Stimulated activated CD4-positive, alpha-beta T cell treated with anti-CD3 and anti-CD28 coated beads, Interleukin-4, amount 100 ng/mL, for 48 hours (primary cell): Measurements from ENCODE around the gene PSTPIP1.

Experiments used
- DNase-seq, 2 donors: peaks; one replicate each; pipeline ENCODE4 v3.0.0-alpha.2; 2020; ENCODE audit warnings: low read depth in 2 of 2

The PSTPIP1 gene

DNA sequence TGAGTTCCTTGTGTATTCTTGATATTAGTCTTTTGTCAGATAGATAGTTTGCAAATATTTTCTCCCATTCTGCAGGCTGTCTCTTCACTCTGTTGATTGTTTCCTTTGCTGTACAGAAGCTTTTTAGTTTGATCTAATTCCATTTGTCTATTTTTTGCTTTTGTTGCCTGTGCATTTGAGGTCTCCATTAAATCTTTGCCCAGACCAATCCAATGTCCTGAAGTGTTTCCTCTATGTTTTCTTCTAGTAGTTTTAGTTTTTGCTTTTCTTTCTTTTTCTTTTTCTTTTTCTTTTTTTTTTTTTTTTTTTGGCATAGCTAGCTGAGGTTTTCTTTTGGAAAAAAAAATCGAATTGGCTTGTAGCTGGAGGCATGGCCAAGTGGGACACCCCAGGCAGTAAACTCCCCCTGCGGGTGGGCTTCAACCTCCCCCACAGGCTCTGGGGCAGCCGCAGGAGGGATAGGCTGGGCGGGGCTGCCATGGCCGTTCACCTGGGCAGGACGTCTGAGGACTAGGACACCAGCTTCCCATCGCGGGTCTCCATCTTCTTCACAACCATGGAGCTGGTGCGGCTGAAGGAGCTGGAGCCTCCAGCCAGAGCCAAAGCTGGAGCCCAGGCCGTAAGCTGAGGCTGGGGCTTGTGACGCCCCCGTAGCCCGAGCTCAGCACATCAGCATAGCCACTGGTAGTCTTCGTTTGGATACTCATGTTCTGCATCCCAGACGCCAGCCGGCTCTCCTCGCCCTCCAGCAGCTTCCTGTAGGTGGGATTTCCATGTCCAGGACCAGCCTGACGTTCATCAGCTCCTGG lies 16.2 kb upstream of the PSTPIP1 start:
- no peak for DNase-seq

DNA sequence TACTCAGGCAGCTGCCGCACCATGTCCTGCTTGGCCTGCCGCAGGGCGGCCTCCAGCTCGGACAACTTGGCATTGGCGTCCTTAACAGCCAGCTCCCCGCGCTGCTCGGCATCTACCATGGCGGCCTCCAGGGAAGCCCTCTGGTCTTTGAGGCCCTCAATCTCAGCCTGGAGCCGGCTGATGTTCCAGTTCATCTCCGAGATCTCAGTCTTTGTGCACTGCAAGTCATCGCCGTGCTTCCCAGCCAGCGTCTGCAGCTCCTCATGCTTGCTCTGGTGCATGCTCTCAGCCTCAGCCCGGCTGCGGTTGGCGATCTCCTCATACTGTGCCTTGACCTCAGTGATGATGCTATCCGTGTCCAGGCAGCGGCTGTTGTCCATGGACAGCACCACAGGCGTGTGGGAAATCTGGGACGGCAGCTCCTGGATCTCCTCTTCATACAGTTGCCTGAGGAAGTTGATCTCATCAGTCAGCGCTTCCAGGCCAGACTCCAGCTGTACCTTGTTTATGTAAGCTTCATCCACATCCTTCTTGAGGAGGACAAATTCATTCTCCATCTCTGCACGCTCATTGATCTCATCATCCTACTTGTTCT lies 15.5 kb upstream of the PSTPIP1 start:
- no peak for DNase-seq

- DNase-seq = no peak
Measured at GRCh38 chr15:76979996-76980520, 14.9 kb upstream of the PSTPIP1 start.

GRCh38 chr15:76982356-76982755 lies 12.6 kb upstream of the PSTPIP1 start:
- DNase-seq = no peak

DNA sequence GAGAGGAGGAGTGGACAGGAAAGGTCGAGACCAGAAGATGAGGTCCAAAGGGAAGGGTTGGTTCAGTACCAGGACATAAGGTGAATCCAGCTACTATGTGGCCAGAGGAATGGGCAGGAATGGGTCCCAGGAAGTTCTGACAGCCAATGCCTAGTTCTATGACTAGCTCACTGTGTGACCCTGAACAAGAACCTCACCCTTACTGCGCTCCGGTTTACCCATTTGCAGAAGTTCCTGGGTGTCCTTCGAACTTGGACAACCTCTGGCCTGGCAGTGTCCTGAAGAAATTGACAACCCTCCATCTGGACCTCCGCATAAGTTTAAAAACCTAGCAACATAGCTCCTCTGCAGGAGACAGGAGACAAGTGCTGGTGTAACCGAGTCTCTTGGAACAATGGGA lies 12.2 kb upstream of the PSTPIP1 start:
- no peak for DNase-seq

DNA sequence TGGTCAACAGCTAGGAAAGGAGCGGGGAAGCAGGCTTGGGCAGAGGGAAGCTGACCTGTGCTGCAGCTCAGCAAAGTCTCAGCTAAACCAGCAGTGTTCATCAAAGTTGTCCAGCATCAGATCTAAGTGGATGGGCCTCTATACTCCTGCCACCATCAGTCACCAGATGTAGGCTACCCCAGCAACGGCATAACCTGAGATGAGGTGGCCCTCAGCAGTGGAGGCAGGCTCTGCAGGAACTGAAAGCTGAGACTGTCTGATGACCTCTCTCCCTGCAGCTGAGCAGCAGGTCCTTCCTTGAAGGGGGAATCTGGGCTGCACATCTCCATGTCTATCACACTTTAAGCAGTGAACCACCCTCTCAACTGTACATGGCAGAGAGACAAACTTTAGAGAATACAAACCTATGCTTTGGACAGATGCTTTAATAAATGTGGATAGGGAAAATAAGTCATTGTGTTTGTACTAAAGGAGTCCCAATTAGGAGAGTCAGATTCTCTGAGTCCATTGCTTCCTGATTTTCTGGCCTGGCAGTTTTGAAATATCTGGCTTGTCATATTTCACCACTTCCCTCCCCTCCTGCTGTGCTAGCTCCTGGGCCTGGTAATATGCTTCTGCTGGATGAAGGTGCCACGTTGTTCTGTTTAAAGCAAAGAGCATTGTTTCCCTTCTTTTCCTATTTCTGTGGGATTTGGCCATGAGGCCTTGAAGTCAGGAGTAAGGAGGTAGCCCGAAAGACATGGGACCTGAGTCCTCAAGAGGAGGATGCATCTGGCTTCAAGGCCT lies 11.1 kb upstream of the PSTPIP1 start:
- no peak for DNase-seq

GRCh38 chr15:76986743-76987142 lies 8.2 kb upstream of the PSTPIP1 start:
- DNase-seq = no peak

DNA sequence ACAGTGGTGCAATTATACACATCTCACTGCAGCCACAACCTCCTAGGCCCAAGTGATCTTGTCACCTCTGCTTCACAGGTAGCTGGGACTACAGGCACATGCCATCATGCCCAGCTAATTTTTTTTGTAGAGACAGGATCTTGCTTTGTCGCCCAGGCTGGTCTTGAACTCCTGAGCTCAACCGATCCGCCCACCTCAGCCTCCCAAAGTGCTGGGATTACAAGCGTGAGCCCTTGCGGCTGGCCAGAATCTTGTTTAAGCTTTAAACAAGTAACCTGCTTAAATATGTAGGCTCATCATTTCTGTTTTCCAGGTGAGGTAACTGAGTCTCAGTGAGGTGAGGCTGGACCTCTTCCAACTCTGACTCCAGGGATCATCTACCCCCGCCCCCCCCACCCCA lies 7.7 kb upstream of the PSTPIP1 start:
- DNase-seq = no peak

- DNase-seq = peak; percentile 47 to 72
Measured at GRCh38 chr15:76987896-76988860, 6.7 kb upstream of the PSTPIP1 start.

DNA sequence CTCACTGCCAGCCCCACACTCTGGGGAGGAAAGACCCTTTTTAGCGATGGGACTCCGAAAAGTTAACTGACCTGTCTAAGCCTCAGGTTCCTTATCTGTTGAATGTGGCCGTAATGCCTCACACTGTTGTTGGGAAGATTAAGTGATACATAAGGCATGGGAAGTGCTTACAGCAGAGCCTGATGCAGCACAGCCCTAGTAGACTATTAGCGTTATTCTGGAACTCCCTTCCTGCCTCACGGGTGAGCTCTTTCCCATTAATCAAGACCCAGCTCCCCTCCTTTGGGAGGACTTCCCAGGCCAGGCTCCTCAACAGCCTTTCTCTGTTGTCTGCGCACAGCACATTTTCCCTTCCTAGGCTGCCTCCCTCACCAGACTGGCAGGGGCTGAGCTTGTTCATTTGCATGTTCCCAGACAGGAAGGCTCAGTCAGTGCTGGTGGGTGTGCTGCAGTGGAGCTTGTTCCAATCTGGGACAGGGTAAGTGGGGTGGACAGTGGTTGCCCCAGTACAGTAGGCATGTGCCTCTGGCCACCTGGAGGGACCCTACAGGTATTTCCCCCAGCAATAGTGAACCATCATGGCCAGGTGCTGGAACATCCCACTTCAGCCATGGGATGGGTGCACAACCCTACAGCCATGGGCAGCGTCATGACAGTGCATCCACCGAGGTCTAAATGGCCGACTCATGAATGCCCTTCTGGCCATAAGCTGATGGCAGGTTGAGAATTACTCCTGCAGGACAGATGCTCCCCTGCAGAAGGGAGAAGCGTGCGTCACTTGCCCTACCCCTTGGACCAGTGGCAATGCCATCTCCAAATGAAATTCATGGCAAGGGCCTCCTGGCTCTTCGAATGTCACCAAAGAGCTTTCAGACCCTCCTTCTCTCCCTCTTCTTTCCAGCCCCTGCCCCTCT lies 5.8 kb upstream of the PSTPIP1 start:
- no peak for DNase-seq

GRCh38 chr15:76991048-76991447 lies 3.9 kb upstream of the PSTPIP1 start:
- no peak for DNase-seq

GRCh38 chr15:76991741-76992645 lies 2.9 kb upstream of the PSTPIP1 start:
- DNase-seq = no peak

- no peak for DNase-seq
Measured at GRCh38 chr15:76993114-76993725, 1.7 kb upstream of the PSTPIP1 start.

GRCh38 chr15:76994001-76994400 lies 925 bp upstream of the PSTPIP1 start:
- peak in 1 of 2 donors; percentile 68 for DNase-seq

- no peak for DNase-seq
Measured at GRCh38 chr15:76994496-76994895, 430 bp upstream of the PSTPIP1 start.

DNA sequence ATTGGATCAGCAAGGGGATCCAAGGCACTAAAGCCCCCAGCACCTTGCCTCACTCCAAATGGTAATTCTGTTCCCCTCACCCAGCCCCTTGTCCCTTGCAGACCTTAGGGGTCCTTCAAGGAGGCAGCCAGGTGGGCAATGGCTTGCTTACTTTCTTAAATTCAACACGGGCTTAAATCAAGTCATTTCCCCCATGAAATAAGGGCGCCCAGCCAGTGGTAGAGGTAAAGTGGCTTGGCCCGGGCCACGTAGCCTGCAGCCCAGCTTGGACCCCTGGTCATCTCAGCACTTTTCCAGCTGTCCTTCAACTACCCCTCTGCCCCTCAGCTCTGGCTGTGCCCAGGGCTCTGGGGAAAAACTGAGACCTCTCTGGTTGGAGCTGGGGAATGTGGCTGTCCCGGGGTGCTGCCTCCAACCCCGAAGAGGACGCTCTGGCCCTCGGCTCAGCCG lies 1.2 kb downstream of the PSTPIP1 start:
- no peak for DNase-seq

DNA sequence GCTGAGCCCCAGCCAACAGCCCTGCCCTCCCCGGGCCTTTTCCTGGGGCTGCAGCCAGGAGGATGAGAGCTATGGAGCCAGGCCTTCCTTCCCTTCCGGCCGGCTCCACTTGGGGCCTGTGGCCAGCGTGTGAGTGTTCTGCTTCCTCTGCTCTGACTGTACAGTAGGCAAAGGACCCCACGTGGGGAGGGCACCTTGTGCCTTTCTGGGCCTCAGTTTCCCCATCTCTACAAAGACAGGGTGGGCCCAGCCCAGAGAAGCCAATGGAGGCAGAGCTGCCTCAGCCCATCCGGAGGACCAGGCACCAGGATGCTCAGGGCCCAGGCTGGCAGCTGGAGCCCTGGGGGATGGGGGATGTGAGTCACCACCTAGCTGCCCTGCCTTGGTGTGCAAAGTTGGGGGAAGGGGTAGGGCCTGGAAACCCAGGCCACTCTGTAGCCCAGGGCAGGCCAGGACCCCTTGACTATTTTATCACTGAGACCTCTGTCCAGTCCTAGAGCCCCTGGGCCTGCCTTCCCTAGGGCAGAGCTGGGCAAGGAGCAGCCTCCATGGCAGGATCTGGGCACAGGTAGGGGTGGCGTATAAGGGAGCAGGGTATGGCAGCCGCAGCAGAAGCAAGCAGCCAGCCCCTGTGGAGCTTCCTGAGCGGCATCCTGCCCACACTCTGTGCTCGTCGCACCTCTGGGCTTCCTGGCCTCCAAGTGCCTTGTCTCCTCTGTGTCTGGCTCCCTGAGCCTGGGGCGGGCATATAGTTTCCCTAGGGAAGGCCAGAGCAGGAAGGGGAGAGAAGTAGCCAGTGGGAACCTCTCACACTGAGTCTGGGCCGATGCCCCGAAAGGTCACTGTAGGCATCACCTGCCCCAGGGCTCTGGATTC lies 1.8 kb downstream of the PSTPIP1 start:
- no peak for DNase-seq
